Fibroblast of lung (primary cell): ENCODE measurements around the gene TCEA3. TPM values are rescaled to one million over a fixed set of nuclear protein-coding genes. Genes with fewer than 3 reads are reported as not detected.

Experiments
- DNase-seq, 2 donors: peaks; one replicate each; pipeline versions ENCODE4 v3.0.0 to v3.0.0-alpha.2; 2010; ENCODE audit warnings: low read depth in 2 of 2
- H2AFZ ChIP-seq: 2 replicates; pipeline ENCODE4 v1.5.1; 2012; ENCODE audit warnings: low read length, control low read depth, inconsistent platforms
- H3K27ac ChIP-seq: 2 replicates; pipeline ENCODE4 v1.5.1; 2011; ENCODE audit warnings: low read length, control low read depth; ENCODE audit not compliant: insufficient read depth
- H3K27me3 ChIP-seq: 2 replicates; pipeline ENCODE4 v1.5.1; 2011; ENCODE audit warnings: mild to moderate bottlenecking, low read length; ENCODE audit not compliant: control insufficient read depth, insufficient read depth
- H3K36me3 ChIP-seq: 2 replicates; pipeline ENCODE4 v1.5.1; 2011; ENCODE audit warnings: low read length; ENCODE audit not compliant: control insufficient read depth, insufficient read depth
- H3K4me1 ChIP-seq: 2 replicates; pipeline ENCODE4 v1.5.1; 2011; ENCODE audit warnings: low read length; ENCODE audit not compliant: control insufficient read depth, insufficient read depth; ENCODE audit errors: extremely low read depth
- H3K4me2 ChIP-seq: 2 replicates; pipeline ENCODE4 v1.5.1; 2011; ENCODE audit warnings: low read length, control low read depth; ENCODE audit not compliant: insufficient read depth; ENCODE audit errors: extremely low read depth
- H3K4me3 ChIP-seq, 4 experiments: fragments of 200-600 bp in 1 of 4; sonication (generic) in 1 of 4; replicated peaks in 1 of 4; 2 replicates each; pipeline ENCODE4 v1.5.1; 2011 to 2016; ENCODE audit warnings: low read length in 4 of 4, low read depth in 3 of 4, mild to moderate bottlenecking in 3 of 4, control low read depth in 2 of 4, inconsistent platforms in 1 of 4, mixed read lengths in 1 of 4; ENCODE audit not compliant: insufficient read depth in 1 of 4; ENCODE audit errors: control extremely low read depth in 1 of 4
- H3K79me2 ChIP-seq: 2 replicates; pipeline ENCODE4 v1.5.1; 2012; ENCODE audit warnings: mild to moderate bottlenecking, low read length, inconsistent platforms; ENCODE audit not compliant: control insufficient read depth, insufficient read depth
- H3K9ac ChIP-seq: 2 replicates; pipeline ENCODE4 v1.5.1; 2011; ENCODE audit warnings: mild to moderate bottlenecking, low read length, control low read depth; ENCODE audit not compliant: insufficient read depth
- H3K9me3 ChIP-seq: 2 replicates; pipeline ENCODE4 v1.5.1; 2012; ENCODE audit warnings: low read depth, low read length; ENCODE audit not compliant: control insufficient read depth, insufficient read depth
- H4K20me1 ChIP-seq: 2 replicates; pipeline ENCODE4 v1.5.1; 2011; ENCODE audit warnings: low read length; ENCODE audit not compliant: control insufficient read depth, insufficient read depth; ENCODE audit errors: extremely low read depth
- CTCF ChIP-seq, 2 donors: IDR thresholded peaks in 1 of 2; conservative IDR thresholded peaks in 1 of 2; 1 replicate in 1 of 2; 2 replicates in 1 of 2; pipeline ENCODE4 v1.5.1; 2011 to 2012; ENCODE audit warnings: low read length in 2 of 2, control low read depth in 1 of 2, inconsistent platforms in 1 of 2, low read depth in 1 of 2, mild to moderate bottlenecking in 1 of 2
- EZH2 ChIP-seq: IDR thresholded peaks from 2 replicates; pipeline ENCODE4 v1.5.1; 2012; ENCODE audit warnings: low read length, control low read depth, mild to moderate bottlenecking; ENCODE audit errors: missing control alignments
- polyA plus RNA-seq, 2 donors: library from polyadenylated mRNA; depleted of rRNA in 1 of 2; stranded (reverse) in 1 of 2; unstranded in 1 of 2; fragments of >200 nt; gene quantifications; 2 replicates each; pipeline ENCODE4 v1.2.1, GENCODE V29; 2011 to 2012; ENCODE audit warnings: missing spikeins in 1 of 2
- total RNA-seq: library from RNA; depleted of rRNA; stranded (reverse); fragments of >200 nt; gene quantifications from 2 replicates; pipeline ENCODE4 v1.2.1, GENCODE V29; 2014

The TCEA3 gene
- total and polyA plus RNA-seq, 2 donors (not counting 1 experiment from before 2014, with no cell fraction given) = 12.3 to 44.6 TPM

- H3K27me3 ChIP-seq = no peaks in the 10 kb centered on the region
- peaks cover 11% of the 10 kb centered on the region for H3K4me1 ChIP-seq
- H4K20me1 ChIP-seq = no peaks in the 10 kb centered on the region
- H3K9ac ChIP-seq = no peak overlapping the region
- TF ChIP-seq CTCF (conservative IDR thresholded peaks at IDR 0.05 in 1 of 2, IDR thresholded peaks at IDR 0.05 in 1 of 2; ENCODE audit: low read depth in 1 of 2, low read length in 2 of 2) (no peak), EZH2 (no peak)
- no peak overlapping the region for H3K4me2 ChIP-seq
- H3K4me3 ChIP-seq = no peak overlapping the region
- H3K27ac ChIP-seq = no peak overlapping the region
- H3K9me3 ChIP-seq = no peaks in the 10 kb centered on the region
- no peaks in the 10 kb centered on the region for H3K79me2 ChIP-seq
- DNase-seq = no peak
- H3K36me3 ChIP-seq = no peaks in the 10 kb centered on the region
- H2AFZ ChIP-seq = no peak overlapping the region
These were observed 3.8 kb downstream of the TCEA3 start for GRCh38 chr1:23420778-23421177.

GRCh38 chr1:23419180-23419579 is 5.4 kb downstream of the TCEA3 start:
- Histone ChIP-seq H4K20me1 (no peaks in the 10 kb centered on the region), H3K27me3 (no peaks in the 10 kb centered on the region), H3K79me2 (no peaks in the 10 kb centered on the region), H3K4me2 (no peak overlapping the region), H3K4me1 (peaks cover 11% of the 10 kb centered on the region), H3K27ac (no peak overlapping the region), H3K36me3 (no peaks in the 10 kb centered on the region), H3K9ac (no peak overlapping the region), H3K9me3 (no peaks in the 10 kb centered on the region), H3K4me3 (no peak overlapping the region), H2AFZ (no peak overlapping the region)
- no peak for DNase-seq
- TF ChIP-seq CTCF (conservative IDR thresholded peaks at IDR 0.05 in 1 of 2, IDR thresholded peaks at IDR 0.05 in 1 of 2; ENCODE audit: low read depth in 1 of 2, low read length in 2 of 2) (no peak), EZH2 (no peak)

GRCh38 chr1:23417570-23417969 is 7.0 kb downstream of the TCEA3 start:
- TF ChIP-seq EZH2 (no peak), CTCF (conservative IDR thresholded peaks at IDR 0.05 in 1 of 2, IDR thresholded peaks at IDR 0.05 in 1 of 2; ENCODE audit: low read depth in 1 of 2, low read length in 2 of 2) (no peak)
- no peaks in the 10 kb centered on the region for H4K20me1 ChIP-seq
- H3K27ac ChIP-seq = no peak overlapping the region
- H2AFZ ChIP-seq = no peak overlapping the region
- H3K4me3 ChIP-seq = no peak overlapping the region
- no peak overlapping the region for H3K4me2 ChIP-seq
- no peaks in the 10 kb centered on the region for H3K79me2 ChIP-seq
- H3K9me3 ChIP-seq = no peaks in the 10 kb centered on the region
- H3K9ac ChIP-seq = no peak overlapping the region
- DNase-seq = no peak
- H3K27me3 ChIP-seq = no peaks in the 10 kb centered on the region
- H3K4me1 ChIP-seq = peaks cover 11% of the 10 kb centered on the region
- H3K36me3 ChIP-seq = no peaks in the 10 kb centered on the region
